Measurements from ENCODE around the gene MPZL2.
"Not testable (repeated sequence)": the region's sequence is repeated elsewhere in the genome, so short reads cannot be mapped to it uniquely, and the experiment has no call there.

The MPZL2 gene

GRCh38 chr11:118263695-118264568 lies at the start of gene MPZL2:
Gene MPZL2, minus strand, starts transcription at chr11:118264297. Its CDS starts 144 bp downstream, at chr11:118264153.
- in situ Hi-C loops (cut with HindIII; ENCODE audit: low sequenced_read_pairs) = no loop called here

GRCh38 chr11:118313242-118313641 lies 49.1 kb upstream of the MPZL2 start:
- in situ Hi-C loops (cut with HindIII; ENCODE audit: low sequenced_read_pairs) = no loop called here

- in situ Hi-C loops (cut with HindIII; ENCODE audit: low sequenced_read_pairs) = no loop called here
These were observed 48.2 kb upstream of the MPZL2 start for GRCh38 chr11:118312328-118312727.

- in situ Hi-C loops (cut with HindIII; ENCODE audit: low sequenced_read_pairs) = no loop called here
These were observed 47.4 kb upstream of the MPZL2 start for GRCh38 chr11:118311518-118311917.

GRCh38 chr11:118310781-118311485 lies 46.8 kb upstream of the MPZL2 start:
- in situ Hi-C loops (cut with HindIII; ENCODE audit: low sequenced_read_pairs) = no loop called here

- in situ Hi-C loops (cut with HindIII; ENCODE audit: low sequenced_read_pairs) = no loop called here
These were observed 46.2 kb upstream of the MPZL2 start for GRCh38 chr11:118310271-118310670.

GRCh38 chr11:118308995-118309528 lies 45.0 kb upstream of the MPZL2 start:
- in situ Hi-C loops (cut with HindIII; ENCODE audit: low sequenced_read_pairs) = not testable (repeated sequence)

- in situ Hi-C loops (cut with HindIII; ENCODE audit: low sequenced_read_pairs) = no loop called here
These were observed 42.5 kb upstream of the MPZL2 start for GRCh38 chr11:118306556-118306955.

- in situ Hi-C loops (cut with HindIII; ENCODE audit: low sequenced_read_pairs) = no loop called here
These were observed 41.6 kb upstream of the MPZL2 start for GRCh38 chr11:118305726-118306125.

GRCh38 chr11:118304568-118305248 lies 40.6 kb upstream of the MPZL2 start, which contains the start of gene CD3E:
Gene CD3E, plus strand, starts transcription at chr11:118304730. Its CDS starts 223 bp downstream, at chr11:118304953.
- in situ Hi-C loops (cut with HindIII; ENCODE audit: low sequenced_read_pairs) = no loop called here

GRCh38 chr11:118304227-118304567 lies 40.1 kb upstream of the MPZL2 start:
- in situ Hi-C loops (cut with HindIII; ENCODE audit: low sequenced_read_pairs) = no loop called here

GRCh38 chr11:118301600-118302195 lies 37.6 kb upstream of the MPZL2 start:
- in situ Hi-C loops (cut with HindIII; ENCODE audit: low sequenced_read_pairs) = no loop called here

- in situ Hi-C loops (cut with HindIII; ENCODE audit: low sequenced_read_pairs) = no loop called here
These were observed 31.8 kb upstream of the MPZL2 start for GRCh38 chr11:118295815-118296454.

GRCh38 chr11:118295199-118295598 lies 31.1 kb upstream of the MPZL2 start:
- in situ Hi-C loops (cut with HindIII; ENCODE audit: low sequenced_read_pairs) = no loop called here

GRCh38 chr11:118294053-118294452 lies 30.0 kb upstream of the MPZL2 start:
- in situ Hi-C loops (cut with HindIII; ENCODE audit: low sequenced_read_pairs) = no loop called here

GRCh38 chr11:118291477-118292135 lies 27.5 kb upstream of the MPZL2 start:
- in situ Hi-C loops (cut with HindIII; ENCODE audit: low sequenced_read_pairs) = no loop called here

GRCh38 chr11:118290923-118291322 lies 26.8 kb upstream of the MPZL2 start:
- in situ Hi-C loops (cut with HindIII; ENCODE audit: low sequenced_read_pairs) = no loop called here

GRCh38 chr11:118289401-118289800 lies 25.3 kb upstream of the MPZL2 start:
- in situ Hi-C loops (cut with HindIII; ENCODE audit: low sequenced_read_pairs) = loop anchor here (10.0 kb wide), 1 partner anchor 115 kb away; the partner anchor contains the start of gene SCN2B

GRCh38 chr11:118287006-118287405 lies 22.9 kb upstream of the MPZL2 start:
- in situ Hi-C loops (cut with HindIII; ENCODE audit: low sequenced_read_pairs) = loop anchor here (10.0 kb wide), 1 partner anchor 112 kb away; the partner anchor contains the start of gene SCN2B
